Activated T-helper 17 cell treated with anti-CD3 and anti-CD28 coated beads, Interleukin-2, amount 50 U/mL, for 72 hours (primary cell): Measurements from ENCODE around the gene FHOD3. TPM values are rescaled to one million over a fixed set of nuclear protein-coding genes. Genes with fewer than 3 reads are reported as not detected.

Experiments
- ATAC-seq: fragments of 150-1000 bp; cut with Tn5 transposase; replicated peaks from 2 replicates; pipeline ENCODE4 v1.10.0; 2021; ENCODE audit warnings: mild to moderate bottlenecking, moderate library complexity
- H3K27ac Mint-ChIP-seq: one replicate; pipeline ENCODE4 v1.8.0; 2022; ENCODE audit warnings: mixed read lengths
- H3K27me3 Mint-ChIP-seq: one replicate; pipeline ENCODE4 v1.8.0; 2022; ENCODE audit warnings: mixed read lengths
- H3K36me3 Mint-ChIP-seq: one replicate; pipeline ENCODE4 v1.8.0; 2022; ENCODE audit warnings: low read depth, mild to moderate bottlenecking, mixed read lengths
- H3K4me1 Mint-ChIP-seq: one replicate; pipeline ENCODE4 v1.8.0; 2022; ENCODE audit warnings: mixed read lengths
- H3K4me3 Mint-ChIP-seq: one replicate; pipeline ENCODE4 v1.8.0; 2022; ENCODE audit warnings: mild to moderate bottlenecking, mixed read lengths
- H3K9me3 Mint-ChIP-seq: one replicate; pipeline ENCODE4 v1.8.0; 2022; ENCODE audit warnings: mixed read lengths
- total RNA-seq, 2 donors: library from RNA; stranded (reverse); gene quantifications; one replicate each; pipeline ENCODE4 v1.2.3, GENCODE V29; 2022

Gene FHOD3
- total RNA-seq, 2 donors from 2014 or later, result not detected

GRCh38 chr18:36640021-36640952 is 342.8 kb downstream of the FHOD3 start:
- Mint-ChIP-seq H3K4me1 (no peaks in the 10 kb centered on the region), H3K9me3 (no peaks in the 10 kb centered on the region), H3K4me3 (no peak overlapping the region), H3K27ac (no peak overlapping the region), H3K36me3 (no peaks in the 10 kb centered on the region), H3K27me3 (peaks cover 9% of the 10 kb centered on the region)
- ATAC-seq, result no peak

- Mint-ChIP-seq H3K9me3 (no peaks in the 10 kb centered on the region), H3K4me3 (no peak overlapping the region), H3K27me3 (peaks cover 11% of the 10 kb centered on the region), H3K4me1 (no peaks in the 10 kb centered on the region), H3K27ac (no peak overlapping the region), H3K36me3 (no peaks in the 10 kb centered on the region)
- no peak for ATAC-seq
These were observed 345.5 kb downstream of the FHOD3 start for GRCh38 chr18:36643061-36643460.

GRCh38 chr18:36648803-36649202 is 351.3 kb downstream of the FHOD3 start:
- no peaks in the 10 kb centered on the region for H3K4me1 Mint-ChIP-seq
- peaks cover 15% of the 10 kb centered on the region for H3K27me3 Mint-ChIP-seq
- no peaks in the 10 kb centered on the region for H3K9me3 Mint-ChIP-seq
- ATAC-seq, result no peak
- no peaks in the 10 kb centered on the region for H3K36me3 Mint-ChIP-seq
- H3K4me3 Mint-ChIP-seq, result no peak overlapping the region
- H3K27ac Mint-ChIP-seq, result no peak overlapping the region

GRCh38 chr18:36649205-36649604 is 351.7 kb downstream of the FHOD3 start:
- Mint-ChIP-seq H3K9me3 (no peaks in the 10 kb centered on the region), H3K27me3 (peaks cover 15% of the 10 kb centered on the region), H3K36me3 (no peaks in the 10 kb centered on the region), H3K4me1 (no peaks in the 10 kb centered on the region), H3K4me3 (no peak overlapping the region), H3K27ac (no peak overlapping the region)
- no peak for ATAC-seq

GRCh38 chr18:36650266-36650665 is 352.8 kb downstream of the FHOD3 start:
- Mint-ChIP-seq H3K27ac (no peak overlapping the region), H3K9me3 (no peaks in the 10 kb centered on the region), H3K36me3 (no peaks in the 10 kb centered on the region), H3K4me3 (no peak overlapping the region), H3K27me3 (peaks cover 21% of the 10 kb centered on the region), H3K4me1 (no peaks in the 10 kb centered on the region)
- ATAC-seq, result no peak

- Mint-ChIP-seq H3K27me3 (peaks cover 22% of the 10 kb centered on the region), H3K9me3 (no peaks in the 10 kb centered on the region), H3K4me1 (no peaks in the 10 kb centered on the region), H3K4me3 (no peak overlapping the region), H3K36me3 (no peaks in the 10 kb centered on the region), H3K27ac (no peak overlapping the region)
- no peak for ATAC-seq
These were observed 353.4 kb downstream of the FHOD3 start for GRCh38 chr18:36650906-36651305.

- Mint-ChIP-seq H3K27me3 (peaks cover 23% of the 10 kb centered on the region), H3K4me1 (no peaks in the 10 kb centered on the region), H3K9me3 (no peaks in the 10 kb centered on the region), H3K27ac (no peak overlapping the region), H3K4me3 (no peak overlapping the region), H3K36me3 (no peaks in the 10 kb centered on the region)
- no peak for ATAC-seq
These were observed 355.0 kb downstream of the FHOD3 start for GRCh38 chr18:36652503-36652902.

GRCh38 chr18:36653141-36653869 is 355.8 kb downstream of the FHOD3 start:
- H3K4me3 Mint-ChIP-seq, result no peak overlapping the region
- H3K27me3 Mint-ChIP-seq, result peaks cover 17% of the 10 kb centered on the region
- H3K36me3 Mint-ChIP-seq, result no peaks in the 10 kb centered on the region
- H3K4me1 Mint-ChIP-seq, result no peaks in the 10 kb centered on the region
- H3K27ac Mint-ChIP-seq, result no peak overlapping the region
- H3K9me3 Mint-ChIP-seq, result no peaks in the 10 kb centered on the region
- ATAC-seq, result no peak

GRCh38 chr18:36653870-36654269 is 356.4 kb downstream of the FHOD3 start:
- H3K36me3 Mint-ChIP-seq, result no peaks in the 10 kb centered on the region
- H3K4me3 Mint-ChIP-seq, result no peak overlapping the region
- no peaks in the 10 kb centered on the region for H3K4me1 Mint-ChIP-seq
- peaks cover 17% of the 10 kb centered on the region for H3K27me3 Mint-ChIP-seq
- H3K9me3 Mint-ChIP-seq, result no peaks in the 10 kb centered on the region
- ATAC-seq, result no peak
- H3K27ac Mint-ChIP-seq, result no peak overlapping the region

GRCh38 chr18:36655074-36655473 is 357.6 kb downstream of the FHOD3 start:
- H3K27ac Mint-ChIP-seq, result no peak overlapping the region
- H3K27me3 Mint-ChIP-seq, result peaks cover 17% of the 10 kb centered on the region

GRCh38 chr18:36655930-36656329 is 358.4 kb downstream of the FHOD3 start:
- no peaks in the 10 kb centered on the region for H3K36me3 Mint-ChIP-seq
- no peaks in the 10 kb centered on the region for H3K4me1 Mint-ChIP-seq
- ATAC-seq, result no peak
- H3K27ac Mint-ChIP-seq, result no peak overlapping the region
- H3K9me3 Mint-ChIP-seq, result no peaks in the 10 kb centered on the region
- no peak overlapping the region for H3K4me3 Mint-ChIP-seq
- H3K27me3 Mint-ChIP-seq, result peaks cover 17% of the 10 kb centered on the region

More at GRCh38 chr18:36655074-36655473, 357.6 kb downstream of the FHOD3 start:
- ATAC-seq, result no peak
- Mint-ChIP-seq H3K4me1 (no peaks in the 10 kb centered on the region), H3K9me3 (no peaks in the 10 kb centered on the region), H3K4me3 (no peak overlapping the region), H3K36me3 (no peaks in the 10 kb centered on the region)

GRCh38 chr18:36658611-36659010 is 361.1 kb downstream of the FHOD3 start:
- peaks cover 12% of the 10 kb centered on the region for H3K27me3 Mint-ChIP-seq
- H3K4me3 Mint-ChIP-seq, result no peak overlapping the region
- no peak overlapping the region for H3K27ac Mint-ChIP-seq
- H3K9me3 Mint-ChIP-seq, result no peaks in the 10 kb centered on the region
- no peaks in the 10 kb centered on the region for H3K36me3 Mint-ChIP-seq
- H3K4me1 Mint-ChIP-seq, result no peaks in the 10 kb centered on the region
- ATAC-seq, result no peak

- no peak for ATAC-seq
- Mint-ChIP-seq H3K27me3 (peaks cover 6% of the 10 kb centered on the region), H3K9me3 (no peaks in the 10 kb centered on the region), H3K27ac (no peak overlapping the region), H3K36me3 (no peaks in the 10 kb centered on the region), H3K4me1 (no peaks in the 10 kb centered on the region), H3K4me3 (no peak overlapping the region)
These were observed 362.8 kb downstream of the FHOD3 start for GRCh38 chr18:36660311-36660710.

GRCh38 chr18:36661999-36662398 is 364.5 kb downstream of the FHOD3 start:
- Mint-ChIP-seq H3K36me3 (no peaks in the 10 kb centered on the region), H3K27me3 (peaks cover 4% of the 10 kb centered on the region), H3K4me3 (no peak overlapping the region), H3K9me3 (no peaks in the 10 kb centered on the region), H3K4me1 (no peaks in the 10 kb centered on the region), H3K27ac (no peak overlapping the region)
- ATAC-seq, result no peak

GRCh38 chr18:36663312-36663711 is 365.8 kb downstream of the FHOD3 start:
- Mint-ChIP-seq H3K36me3 (no peaks in the 10 kb centered on the region), H3K4me1 (no peaks in the 10 kb centered on the region), H3K9me3 (no peaks in the 10 kb centered on the region), H3K27ac (no peak overlapping the region), H3K4me3 (no peak overlapping the region), H3K27me3 (peaks cover 4% of the 10 kb centered on the region)
- ATAC-seq, result no peak
